Fibroblast of mammary gland (primary cell): Measurements from ENCODE around the gene DBR1.

Experiments used
- DNase-seq: peaks from one replicate; pipeline ENCODE4 v3.0.0-alpha.2; 2010; ENCODE audit warnings: low read depth
- H3K4me3 ChIP-seq: 2 replicates; pipeline ENCODE4 v1.5.1; 2011; ENCODE audit warnings: low read depth, mild to moderate bottlenecking, low read length, moderate library complexity; ENCODE audit not compliant: control insufficient read depth
- TF ChIP-seq, protein P1 (sequence below): conservative IDR thresholded peaks from 2 replicates; pipeline ENCODE4 v1.5.1; 2011; ENCODE audit warnings: low read depth, low read length, inconsistent platforms; ENCODE audit not compliant: control insufficient read depth, insufficient read depth

Gene DBR1

DNA sequence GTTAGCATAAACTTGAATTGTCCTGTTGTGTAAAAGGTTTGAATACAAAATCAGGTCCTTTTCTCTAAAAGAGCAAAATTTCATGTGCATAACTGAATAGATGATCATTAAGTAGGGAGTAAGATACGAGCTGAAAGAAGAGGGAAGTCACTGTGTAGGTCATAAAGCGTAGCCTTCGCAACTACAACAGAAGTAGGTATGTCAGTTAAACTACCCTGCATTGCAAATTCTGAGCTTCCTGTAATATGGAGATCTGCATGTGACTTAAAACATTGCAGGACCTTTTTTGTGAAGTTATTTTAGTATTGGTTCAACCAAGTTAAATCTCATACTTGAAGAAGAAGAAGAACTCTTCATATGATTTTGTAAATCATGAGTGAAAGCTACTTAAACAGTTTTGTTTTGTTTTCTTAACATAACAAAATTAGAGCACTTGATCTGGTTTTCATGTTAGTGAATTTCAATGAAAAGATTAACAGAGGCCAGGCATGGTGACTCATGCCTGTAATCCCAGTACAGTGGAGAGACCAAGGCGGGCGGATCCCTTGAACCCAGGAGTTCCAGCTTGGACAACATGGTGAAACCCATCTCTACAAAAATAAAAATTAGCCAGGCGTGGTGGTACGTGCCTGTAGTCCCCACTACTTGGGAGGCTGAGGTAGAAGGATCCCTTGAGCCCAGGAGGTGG lies 38.8 kb upstream of the DBR1 start:
- TF ChIP-seq, protein P1, sequence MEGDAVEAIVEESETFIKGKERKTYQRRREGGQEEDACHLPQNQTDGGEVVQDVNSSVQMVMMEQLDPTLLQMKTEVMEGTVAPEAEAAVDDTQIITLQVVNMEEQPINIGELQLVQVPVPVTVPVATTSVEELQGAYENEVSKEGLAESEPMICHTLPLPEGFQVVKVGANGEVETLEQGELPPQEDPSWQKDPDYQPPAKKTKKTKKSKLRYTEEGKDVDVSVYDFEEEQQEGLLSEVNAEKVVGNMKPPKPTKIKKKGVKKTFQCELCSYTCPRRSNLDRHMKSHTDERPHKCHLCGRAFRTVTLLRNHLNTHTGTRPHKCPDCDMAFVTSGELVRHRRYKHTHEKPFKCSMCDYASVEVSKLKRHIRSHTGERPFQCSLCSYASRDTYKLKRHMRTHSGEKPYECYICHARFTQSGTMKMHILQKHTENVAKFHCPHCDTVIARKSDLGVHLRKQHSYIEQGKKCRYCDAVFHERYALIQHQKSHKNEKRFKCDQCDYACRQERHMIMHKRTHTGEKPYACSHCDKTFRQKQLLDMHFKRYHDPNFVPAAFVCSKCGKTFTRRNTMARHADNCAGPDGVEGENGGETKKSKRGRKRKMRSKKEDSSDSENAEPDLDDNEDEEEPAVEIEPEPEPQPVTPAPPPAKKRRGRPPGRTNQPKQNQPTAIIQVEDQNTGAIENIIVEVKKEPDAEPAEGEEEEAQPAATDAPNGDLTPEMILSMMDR = no peak
- no peak overlapping the region for H3K4me3 ChIP-seq
- no peak for DNase-seq

DNA sequence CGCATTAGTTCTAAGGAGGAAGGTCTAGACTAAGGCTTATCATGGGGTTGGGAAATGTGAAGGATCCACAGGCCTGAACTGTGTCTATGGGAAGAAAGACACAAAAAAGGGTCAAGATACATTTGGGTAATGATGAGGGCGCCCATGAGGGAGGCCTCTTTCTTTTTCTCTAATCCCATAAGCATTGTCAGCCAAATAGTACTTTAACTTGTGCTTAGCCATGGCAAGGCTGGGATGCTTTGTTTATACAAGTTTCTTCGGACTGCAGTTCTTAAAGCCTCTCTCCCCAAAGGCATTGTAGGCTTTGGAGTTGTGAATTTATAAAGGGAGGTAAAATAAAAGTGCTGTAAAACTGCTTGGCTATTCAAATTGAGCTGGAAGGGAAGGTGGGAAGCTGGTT lies 35.8 kb upstream of the DBR1 start:
- H3K4me3 ChIP-seq = no peak overlapping the region
- no peak for DNase-seq
- TF ChIP-seq, protein P1 = no peak

DNA sequence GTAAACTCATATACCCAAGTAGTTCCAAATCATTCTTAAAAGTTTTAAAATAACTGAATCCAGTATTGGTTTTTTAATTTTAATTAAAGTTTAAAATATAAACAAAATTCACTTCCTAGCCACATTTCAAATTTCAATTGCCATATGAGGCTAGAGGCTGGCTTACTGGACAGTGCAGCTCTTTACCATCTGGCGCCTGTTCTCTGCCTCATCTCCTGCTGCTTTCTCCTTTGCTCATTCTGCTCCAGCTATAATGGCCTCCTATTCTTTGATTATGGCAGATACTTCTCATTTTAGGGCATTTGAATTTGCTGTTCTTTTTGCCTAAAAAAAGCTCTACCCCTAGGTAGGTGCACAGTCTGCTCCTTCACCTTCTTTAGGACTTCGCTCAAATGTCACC lies 31.5 kb upstream of the DBR1 start:
- no peak for DNase-seq
- TF ChIP-seq, protein P1 = no peak

DNA sequence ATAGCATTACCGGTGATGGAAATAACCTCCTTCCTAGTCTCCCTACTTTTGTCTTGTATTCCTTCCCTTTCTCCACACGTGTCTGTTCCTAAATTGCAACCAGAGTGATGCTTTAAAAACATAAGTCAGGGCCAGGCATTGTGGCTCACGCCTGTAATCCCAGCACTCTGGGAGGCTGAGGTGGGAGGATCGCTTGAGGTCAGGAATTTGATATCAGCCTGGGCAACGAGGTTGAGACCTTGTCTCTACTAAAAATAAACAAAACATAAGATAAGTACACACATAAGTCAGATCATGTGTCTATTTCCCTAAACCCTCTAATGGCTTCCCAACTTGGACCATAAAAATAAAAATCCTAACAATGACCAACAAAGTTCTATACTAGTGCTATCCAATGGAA lies 30.8 kb upstream of the DBR1 start:
- H3K4me3 ChIP-seq = no peak overlapping the region
- TF ChIP-seq, protein P1 = no peak
- DNase-seq = no peak

More for the DNA sequence above, 31.5 kb upstream of the DBR1 start:
- no peak overlapping the region for H3K4me3 ChIP-seq

DNA sequence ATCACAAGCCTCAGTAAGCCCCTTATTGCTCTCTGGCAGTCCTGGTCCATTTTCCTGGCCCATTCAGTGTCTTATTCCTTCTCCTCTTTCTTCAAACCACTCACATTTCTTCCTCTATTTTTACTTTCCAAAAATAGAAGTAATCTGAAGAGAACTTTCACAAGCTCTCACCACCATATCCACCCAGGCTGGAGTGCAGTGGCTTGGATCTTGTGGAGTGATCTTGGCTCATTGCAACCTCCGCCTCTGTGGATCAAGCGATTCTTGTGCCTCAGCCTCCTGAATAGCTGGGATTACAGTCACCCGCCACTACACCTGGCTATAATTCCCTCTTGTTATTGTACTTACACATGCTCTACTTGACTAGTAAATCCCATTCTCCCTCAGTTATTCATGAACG lies 29.2 kb upstream of the DBR1 start:
- no peak overlapping the region for H3K4me3 ChIP-seq
- TF ChIP-seq, protein P1 = no peak
- DNase-seq = no peak

DNA sequence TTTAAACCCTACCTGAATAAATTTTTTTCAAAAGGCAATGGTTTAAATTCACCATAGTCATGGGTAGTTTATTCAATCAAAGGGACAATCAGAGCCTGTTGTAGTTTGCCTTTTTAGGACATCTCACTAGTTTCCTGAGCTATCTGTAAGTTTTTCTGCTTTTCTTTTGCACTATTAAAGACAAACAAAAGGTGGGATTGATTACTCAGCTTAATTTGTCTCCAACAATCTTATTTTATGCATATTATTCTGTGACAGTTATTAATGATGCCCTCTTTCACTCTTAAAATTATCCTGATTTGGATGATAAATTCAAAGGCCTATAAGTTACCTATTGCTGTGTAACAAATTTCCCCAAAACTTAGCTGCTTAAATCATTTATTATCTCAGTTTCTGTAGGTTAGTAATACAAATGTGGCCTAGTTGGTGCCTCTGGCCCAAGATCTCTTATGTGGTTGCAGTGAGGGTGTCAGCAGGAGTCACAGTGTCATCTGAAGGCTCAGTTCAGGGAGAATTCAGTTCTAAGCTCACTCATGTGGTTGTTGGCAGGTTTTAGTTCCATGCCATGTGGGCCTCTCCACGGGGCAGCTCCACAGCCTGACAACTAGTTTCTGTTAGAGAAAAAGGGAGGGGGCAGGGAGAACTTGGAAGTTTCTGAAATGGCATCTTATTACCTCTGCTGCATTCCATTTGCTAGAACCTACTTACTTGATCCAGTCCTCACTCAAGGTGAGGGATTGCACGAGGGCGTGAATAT lies 28.4 kb upstream of the DBR1 start:
- H3K4me3 ChIP-seq = no peak overlapping the region
- TF ChIP-seq, protein P1 = no peak
- no peak for DNase-seq
